GM21360 (cell line): ENCODE results near the gene RPS24.
"Not testable (repeated sequence)": the region's sequence is repeated elsewhere in the genome, so short reads cannot be mapped to it uniquely, and the experiment has no call there.

Experiments used
- ATAC-seq: cut with Tn5 transposase; IDR thresholded peaks from one replicate; pipeline ENCODE4 v1.9.1; 2021; ENCODE audit warnings: mild to moderate bottlenecking, moderate library complexity; ENCODE audit not compliant: unreplicated experiment

RPS24 gene

DNA sequence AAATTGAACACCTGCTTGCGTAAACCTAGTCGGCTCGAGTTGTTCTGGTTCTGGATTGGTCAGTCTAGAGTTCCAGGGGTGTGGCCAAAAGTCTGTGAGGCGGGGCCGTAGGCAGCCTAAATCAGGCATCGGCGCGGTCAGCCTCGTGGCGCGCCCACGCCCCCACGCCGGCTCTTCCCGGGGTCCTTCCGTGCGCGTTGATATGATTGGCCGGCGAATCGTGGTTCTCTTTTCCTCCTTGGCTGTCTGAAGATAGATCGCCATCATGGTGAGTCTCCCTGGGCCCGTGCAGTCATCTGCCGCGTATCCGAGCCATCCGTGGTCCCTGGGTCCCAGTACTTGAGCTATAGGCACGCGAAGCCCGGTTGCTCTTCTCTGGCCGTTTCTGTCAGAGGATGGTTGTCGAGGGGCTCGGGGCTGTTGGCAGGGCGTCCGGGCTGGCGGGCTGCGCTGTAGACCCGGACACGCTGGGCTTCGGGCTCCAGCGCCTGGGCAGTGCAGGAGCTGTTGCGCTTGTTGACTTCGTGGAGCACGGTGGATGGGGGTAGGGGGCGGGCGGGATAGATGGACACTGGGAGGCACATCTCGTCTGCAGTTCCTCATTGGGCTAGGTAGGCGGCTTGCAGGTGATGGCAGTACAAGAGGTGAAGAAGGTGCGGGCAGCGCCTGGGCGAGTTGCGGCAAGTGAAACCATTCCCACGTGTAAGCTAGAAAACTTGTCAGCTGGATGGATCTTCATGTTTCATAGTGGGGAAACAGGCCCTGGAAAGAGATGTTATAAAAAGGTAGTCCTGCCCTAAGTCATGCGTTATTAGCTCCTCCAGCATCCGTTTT lies at the start of gene RPS24:
RPS24 (plus strand) TSS at position 227 of the 834 bp plus-strand sequence; CDS start at position 266, 39 bp downstream.
- ATAC-seq = peak; percentile 81

DNA sequence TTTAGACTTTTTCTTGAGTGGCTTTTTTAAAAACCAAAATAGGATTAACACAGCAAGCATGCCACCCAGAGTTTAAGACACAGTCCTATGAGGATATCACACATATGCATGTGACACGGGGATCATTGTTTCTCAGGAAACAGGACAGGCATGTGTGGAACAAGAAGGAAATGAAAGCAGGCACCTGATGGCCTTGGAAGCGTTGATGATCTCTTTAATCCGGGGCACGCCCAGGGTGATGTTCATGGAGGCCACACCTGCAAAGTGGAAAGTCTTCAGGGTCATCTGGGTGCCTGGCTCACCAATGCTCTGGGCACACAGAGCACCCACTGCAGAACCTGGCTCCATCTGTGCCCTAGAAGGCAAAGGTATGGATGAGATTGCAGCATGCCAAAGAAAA lies 48.7 kb upstream of the RPS24 start:
- ATAC-seq = no peak

DNA sequence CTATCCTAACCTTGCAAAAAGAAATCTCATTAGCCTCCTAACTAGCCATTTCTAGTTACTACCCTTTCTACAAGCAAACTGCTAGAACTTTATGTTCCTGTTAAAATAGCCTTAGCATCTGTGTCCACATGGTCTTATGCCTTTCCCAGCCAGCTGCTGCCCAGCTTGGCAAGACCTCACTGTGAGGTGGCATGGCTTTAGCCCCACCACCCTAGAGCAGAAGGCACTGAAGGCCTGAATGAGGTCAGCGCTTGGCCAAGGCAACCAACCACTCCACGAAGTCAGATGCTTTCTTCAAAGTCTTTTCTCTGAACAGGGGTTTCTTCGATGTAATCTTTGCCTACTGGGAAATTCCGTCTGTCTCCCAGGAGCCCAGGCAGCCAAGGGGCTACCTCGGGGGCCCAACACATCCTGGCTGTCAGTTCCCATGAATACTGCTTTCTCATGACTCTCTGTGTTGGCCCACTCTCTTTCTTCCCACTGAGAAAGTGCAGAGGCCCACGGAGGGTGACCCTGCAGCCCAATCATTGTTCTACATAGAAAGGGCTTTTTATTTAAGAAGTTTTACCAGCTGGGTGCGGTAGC lies 45.9 kb upstream of the RPS24 start:
- no peak for ATAC-seq

DNA sequence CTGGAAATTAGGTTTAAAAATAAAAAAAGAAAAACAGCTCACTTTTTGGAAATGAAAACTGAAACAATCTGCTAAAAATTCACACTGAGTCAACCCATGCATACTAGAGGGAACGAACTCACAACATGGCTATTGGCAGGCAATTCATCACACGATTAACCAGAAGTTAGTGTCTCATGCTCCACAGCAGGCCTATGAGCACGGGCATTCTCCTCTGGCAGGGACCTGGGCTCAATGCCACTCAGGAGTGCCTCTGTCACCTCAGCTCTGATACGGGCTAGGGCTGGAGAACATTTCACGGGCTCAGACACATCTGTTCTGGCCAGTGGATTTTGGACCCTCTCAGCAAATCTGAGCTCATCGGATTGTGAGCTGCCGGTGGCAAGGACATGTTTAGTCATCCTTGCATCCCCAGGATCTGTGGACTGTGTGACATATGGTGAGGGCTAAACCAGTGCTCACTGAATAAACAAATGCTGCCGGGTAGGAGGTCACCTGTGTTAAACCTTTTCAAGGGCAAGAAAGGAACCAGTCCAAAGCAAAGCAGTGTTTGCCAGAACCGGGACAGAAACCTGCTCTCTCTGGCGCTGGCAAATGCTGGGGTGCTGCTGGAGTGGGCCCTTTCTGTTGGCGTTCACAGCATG lies 44.5 kb upstream of the RPS24 start:
- ATAC-seq = no peak

DNA sequence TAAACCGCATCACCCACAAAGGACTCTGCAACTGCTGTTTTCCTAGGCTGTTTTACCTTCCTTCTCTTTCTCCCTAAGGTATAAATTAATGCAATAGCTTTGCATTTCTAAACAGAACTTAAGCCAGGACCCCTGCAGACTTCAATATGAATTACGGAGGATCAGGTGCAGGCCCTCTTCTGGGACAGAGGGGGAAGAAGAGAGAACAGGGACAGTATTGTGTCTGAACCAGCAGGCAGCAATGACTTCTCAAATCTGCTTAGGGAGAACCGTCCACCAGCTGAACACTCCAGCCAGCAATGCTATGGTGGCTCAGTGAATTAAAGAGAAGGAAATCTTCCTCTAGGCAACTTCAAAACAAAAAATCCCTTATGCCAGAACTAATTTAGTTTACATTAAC lies 40.0 kb upstream of the RPS24 start:
- ATAC-seq = no peak

DNA sequence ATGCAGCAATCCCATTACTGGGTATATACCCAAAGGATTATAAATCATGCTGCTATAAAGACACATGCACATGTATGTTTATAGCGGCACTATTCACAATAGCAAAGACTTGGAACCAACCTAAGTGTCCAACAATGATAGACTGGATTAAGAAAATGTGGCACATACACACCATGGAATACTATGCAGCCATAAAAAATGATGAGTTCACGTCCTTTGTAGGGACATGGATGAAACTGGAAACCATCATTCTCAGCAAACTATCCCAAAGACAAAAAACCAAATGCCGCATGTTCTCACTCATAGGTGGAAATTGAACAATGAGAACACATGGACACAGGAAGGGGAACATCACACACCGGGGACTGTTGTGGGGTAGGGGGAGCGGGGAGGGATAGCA lies 34.9 kb upstream of the RPS24 start:
- not testable (repeated sequence) for ATAC-seq

DNA sequence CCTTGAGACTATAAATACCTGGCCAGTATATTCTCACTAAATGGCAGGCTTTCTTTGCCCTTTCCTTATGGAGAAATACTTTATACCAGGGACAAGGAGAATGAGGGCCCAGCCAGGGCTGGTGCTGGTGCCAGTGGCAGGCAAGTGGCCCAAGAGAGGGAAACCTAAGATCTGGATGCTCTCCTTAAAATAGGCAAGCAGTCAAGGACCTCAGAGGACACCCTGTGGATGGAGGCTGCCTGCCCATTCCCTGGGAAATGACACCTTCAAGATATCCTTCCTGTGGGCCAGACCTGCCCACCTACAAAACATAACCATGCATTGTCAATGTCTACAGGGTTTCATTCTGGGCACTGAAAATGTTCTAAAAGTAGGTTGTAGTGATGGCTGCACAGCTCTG lies 33.5 kb upstream of the RPS24 start:
- ATAC-seq = no peak

DNA sequence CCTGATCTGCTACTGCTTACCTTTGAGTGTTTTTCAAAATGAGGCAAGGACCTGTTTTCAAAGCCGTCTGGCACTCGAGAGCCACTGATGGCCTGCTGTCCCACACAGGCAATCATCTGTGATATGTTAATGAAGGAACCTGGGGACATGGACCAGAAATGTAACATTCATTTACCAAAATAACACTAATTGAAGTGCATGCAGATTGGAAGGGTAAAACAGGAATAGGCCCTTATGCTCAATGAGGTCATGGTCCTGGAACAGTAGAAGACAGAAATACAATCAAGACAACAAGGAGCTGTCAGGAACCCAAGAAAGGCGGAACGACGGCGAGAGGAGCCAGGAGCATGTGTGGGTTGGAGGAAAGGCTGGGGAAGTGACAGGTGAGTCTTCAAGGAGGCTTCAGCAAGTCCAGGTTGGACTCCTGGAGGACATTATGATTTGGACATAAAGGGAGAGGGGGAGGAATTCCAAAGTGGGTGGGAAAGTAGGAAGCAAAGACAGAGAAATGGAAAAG lies 32.6 kb upstream of the RPS24 start:
- ATAC-seq = no peak

DNA sequence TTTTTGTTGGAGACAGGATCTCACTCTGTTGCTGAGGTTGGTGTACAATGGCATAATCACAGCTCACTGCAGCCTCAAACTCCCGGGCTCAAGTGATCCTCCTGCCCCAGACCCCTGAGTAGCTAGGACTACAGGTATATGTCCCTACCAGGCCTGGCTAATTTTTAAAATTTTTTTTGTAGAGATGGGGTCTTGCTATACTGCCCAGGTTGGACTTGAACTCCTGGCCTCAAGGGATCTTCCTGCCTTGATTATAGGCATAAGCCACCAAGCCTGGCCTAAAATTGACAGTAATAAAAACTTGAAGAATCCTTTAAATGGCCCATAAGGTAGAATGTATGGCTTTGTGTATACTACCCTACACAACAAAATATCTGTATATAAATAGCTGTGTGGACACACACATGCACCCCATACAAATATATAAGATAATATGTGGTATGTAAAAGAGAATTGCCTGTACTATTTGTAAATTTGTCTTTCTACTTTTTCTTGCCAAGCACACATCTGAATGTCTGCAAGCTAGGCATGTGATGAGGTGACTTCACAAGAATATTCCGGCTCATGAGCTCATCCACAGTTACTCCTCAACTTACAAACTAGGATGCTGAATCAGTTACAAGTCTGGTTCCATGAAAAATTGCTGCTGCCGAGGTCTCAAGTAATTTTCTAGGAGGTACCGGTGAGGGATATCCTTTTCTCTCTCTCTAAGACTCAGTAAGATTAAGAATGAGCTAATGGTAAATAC lies 30.9 kb upstream of the RPS24 start:
- ATAC-seq = no peak

DNA sequence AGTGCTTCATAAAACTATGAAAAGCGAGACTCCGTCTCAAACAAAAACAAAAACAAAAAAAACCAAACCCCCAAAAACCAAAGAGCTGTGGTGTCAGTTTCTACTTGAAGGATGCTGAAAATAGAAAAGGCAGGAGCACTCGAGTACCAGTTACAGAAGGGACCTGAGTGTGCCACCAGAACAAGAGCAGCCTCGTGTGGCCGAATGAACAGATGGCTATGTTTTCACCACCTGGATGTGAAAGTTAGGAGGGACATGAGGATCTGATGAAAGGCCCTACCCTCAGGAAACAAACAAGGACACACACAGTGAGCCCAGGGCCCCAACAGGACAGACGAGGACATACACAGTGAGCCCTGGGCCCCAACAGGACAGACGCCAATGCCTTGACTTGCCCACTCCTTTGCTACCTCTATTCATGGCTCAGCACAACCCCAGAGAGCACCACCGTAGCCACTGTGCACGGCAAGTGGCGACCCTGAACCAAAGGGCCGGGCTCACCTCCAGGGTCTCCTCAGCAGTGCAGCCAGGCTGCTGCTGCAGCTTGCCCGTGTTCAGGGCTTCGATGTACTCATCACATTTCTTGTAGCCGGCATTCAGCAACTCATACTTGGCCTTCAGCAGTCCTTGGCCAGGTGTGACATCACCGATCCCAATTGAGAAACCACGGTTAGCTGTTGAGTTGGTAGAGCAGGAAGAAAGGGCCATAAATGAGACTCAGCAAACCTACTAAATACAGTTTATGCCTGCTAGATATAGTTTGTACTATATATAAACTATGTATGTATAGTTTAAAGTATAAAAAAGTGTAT lies 29.2 kb upstream of the RPS24 start:
- no peak for ATAC-seq

DNA sequence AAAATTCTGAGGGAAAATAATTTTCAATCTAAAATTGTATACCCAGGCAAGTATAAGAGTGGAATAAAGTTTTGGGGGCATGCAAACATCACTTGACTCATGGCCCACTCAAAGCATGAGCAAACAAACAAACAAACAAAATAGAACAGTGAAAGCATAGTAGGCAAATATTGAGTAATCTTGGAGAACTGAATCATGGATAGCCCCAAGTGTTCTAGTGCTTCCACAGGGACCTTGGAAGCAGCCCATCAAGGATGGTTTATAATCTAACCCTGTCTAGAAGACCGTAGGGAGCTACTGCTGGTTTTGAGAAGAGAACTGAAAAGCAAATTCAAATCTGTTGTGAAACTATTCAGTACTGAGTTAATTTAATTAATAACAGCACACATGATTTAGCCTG lies 26.5 kb upstream of the RPS24 start:
- ATAC-seq = no peak

DNA sequence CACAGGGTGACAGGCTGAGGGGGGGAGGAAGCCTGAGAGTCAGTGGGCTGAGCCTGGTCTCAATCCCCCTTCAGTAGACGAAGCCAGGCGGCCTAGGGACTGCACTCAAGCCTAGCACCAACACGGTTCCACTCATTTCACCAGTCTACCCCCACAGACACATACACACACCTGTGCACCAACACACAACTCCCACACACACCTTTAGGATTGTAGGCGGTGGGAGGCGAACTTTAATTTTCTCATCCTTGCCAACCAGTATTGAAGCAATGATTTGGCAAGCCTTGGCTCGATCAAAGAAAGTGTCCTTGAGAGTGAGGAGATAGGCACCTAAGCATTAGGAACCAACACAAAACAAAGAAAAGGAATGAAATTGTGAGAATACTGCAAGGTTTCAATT lies 24.0 kb upstream of the RPS24 start:
- ATAC-seq = no peak

DNA sequence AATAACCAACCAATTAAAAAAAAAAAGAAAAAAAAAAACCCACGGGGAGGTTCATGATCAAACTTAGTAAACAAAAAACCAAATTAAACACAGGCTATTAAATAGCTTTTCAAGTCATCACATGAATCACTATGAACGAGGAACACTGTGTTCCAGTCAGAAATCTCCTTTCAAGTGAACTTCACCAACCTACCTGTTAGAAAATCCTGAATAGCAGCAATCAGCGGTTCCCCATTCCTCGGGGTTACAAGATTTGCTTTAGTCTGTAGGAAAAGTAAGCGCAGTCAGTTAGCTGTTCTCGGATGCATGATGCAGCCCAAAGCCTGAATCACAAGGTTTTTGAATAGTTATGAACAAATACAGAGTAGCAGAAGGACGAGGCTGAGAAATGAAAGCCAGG lies 23.4 kb upstream of the RPS24 start:
- no peak for ATAC-seq

DNA sequence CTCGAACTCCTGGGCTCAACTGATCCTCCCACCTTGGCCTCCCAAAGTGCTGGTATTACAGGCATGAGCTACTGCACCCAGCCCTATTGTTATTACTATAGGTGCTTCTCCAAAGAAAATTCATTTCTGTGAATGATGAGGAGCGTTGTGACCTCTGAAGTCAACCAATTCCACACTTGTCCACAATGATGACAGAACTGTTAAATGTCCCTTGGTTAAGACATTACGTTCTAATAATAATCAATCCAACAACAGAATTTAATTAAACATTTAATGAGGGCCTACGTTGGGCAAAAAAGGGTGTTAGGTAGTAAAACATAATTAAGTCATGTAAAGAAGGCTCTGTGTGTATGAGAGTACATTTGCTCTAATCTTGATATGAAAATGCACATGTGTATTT lies 22.6 kb upstream of the RPS24 start:
- no peak for ATAC-seq

DNA sequence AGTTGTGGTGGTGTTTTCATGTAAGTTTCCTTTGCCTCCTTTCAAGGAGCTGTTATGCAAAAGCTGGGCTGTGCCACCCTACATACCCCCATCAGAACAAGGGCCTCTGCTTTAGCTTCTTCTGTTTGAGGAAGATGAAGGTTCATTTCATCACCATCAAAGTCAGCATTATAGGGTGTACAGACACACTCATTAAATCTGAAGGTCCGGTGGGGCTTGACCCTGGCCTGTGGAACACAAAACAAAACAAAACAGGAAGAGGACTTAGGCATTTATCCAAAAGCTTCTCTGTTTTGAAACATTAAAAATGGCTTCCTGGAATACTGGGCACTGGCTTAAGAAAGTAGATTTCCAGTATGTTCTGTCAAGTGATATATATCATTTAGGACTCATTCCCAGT lies 20.1 kb upstream of the RPS24 start:
- ATAC-seq = no peak

DNA sequence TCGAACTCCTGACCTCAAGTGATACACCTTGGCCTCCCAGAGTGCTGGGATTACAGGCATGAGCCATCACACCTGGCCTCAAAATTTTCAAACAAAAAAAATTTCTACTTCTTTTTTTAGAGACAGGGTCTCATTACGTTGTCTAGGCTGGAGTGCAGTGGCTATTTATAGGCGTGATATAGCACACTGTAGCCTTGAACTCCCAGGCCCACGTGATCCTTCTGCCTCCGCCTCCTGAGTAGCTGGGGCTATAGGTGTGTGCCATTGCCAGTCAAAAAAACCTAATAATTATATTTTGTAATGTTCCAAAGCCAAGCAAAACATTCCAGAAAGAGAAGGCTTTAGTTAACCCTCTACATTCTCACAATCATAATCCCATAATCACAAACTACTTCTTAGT lies 18.1 kb upstream of the RPS24 start:
- no peak for ATAC-seq

DNA sequence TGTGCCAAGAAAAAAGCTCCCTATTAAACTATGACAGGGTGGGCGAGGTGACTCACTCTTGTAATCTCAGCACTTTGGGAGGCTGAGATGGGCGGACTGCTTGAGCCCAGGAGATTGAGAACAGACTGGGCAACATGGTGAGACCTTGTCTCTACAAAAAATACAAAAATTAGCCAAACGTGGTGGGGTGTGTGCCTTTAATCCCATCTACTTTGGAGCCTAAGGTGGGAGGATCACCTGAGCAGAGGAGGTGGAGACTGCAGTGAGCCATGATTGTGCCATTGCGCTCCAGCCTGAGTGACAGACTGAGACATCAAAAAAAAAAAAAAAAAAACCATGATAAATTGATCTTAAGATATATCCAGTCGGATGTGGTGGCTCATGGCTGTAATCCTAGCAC lies 15.8 kb upstream of the RPS24 start:
- no peak for ATAC-seq

DNA sequence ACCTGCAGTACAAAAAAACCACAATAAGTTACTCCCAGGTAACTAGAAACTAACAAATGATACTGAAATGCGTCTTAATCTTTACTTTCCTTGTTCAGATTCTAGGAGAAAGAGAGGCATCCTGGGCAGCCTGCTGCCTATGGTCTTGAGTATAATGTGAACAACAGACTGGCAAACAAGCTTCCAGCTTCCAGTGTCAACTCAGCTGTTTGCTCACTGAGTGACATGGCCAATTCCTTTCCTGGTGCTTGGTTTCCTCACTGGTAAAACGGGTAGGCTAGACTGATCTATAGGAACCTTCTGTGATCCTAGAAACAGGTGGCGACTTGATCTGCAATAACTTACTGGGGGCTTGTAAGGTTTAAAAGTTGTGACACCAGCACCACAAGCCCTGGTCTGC lies 14.4 kb upstream of the RPS24 start:
- ATAC-seq = no peak

DNA sequence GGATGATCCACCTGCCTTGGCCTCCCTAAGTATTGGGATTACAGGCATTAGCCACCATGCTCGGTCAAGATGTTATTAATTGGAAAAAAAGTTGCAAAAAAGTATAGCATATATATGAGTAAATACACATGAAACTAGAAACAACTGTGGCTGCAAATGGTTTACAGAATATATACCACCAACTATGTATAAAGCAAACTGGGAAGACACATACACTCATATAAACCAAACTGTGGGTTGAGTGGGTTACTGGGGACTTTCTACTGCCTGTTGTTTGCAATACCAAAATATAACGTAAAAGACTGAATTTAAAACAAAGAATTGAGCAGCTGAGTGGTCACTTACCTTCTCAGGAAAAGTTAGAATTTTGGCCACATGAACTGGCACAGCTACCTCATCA lies 12.5 kb upstream of the RPS24 start:
- no peak for ATAC-seq

DNA sequence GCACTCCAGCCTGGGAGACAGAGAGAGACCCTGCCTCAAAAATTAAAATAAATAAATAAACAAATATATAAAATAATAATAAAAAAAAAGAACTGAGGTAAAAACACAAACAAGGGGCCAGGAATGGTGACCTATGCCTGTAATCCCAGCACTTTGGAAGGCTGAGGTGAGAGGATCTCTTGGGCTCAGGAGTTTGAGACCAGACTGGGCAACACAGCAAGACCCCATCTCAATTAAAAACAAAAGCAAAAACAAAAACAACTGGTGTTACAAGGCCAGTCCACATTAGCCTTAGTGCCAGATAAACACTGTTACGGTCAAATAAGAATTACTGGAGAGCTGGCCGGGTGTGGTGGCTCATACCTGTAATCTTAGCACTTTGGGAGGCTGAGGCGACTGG lies 9.9 kb upstream of the RPS24 start:
- no peak for ATAC-seq
